Lung (tissue), 12 donors: ENCODE data around the gene MAB21L4. TPM values are rescaled to one million over a fixed set of nuclear protein-coding genes. Genes with fewer than 3 reads are reported as not detected.

Source experiments
- ATAC-seq: fragments of 200-7000 bp; cut with Tn5 transposase; one replicate; pipeline ENCODE4 v1.9.1; 2020; ENCODE audit warnings: moderate number of reproducible peaks; ENCODE audit not compliant: insufficient read depth, low FRiP score
- DNase-seq, 3 donors: peaks; one replicate each; pipeline ENCODE4 v3.0.0-alpha.2; 2013 to 2017
- H3K27ac ChIP-seq, 2 donors: one replicate each; pipeline ENCODE4 v1.5.1; 2013; ENCODE audit warnings: mild to moderate bottlenecking in 2 of 2, moderate library complexity in 2 of 2, control low read depth in 1 of 2, inconsistent platforms in 1 of 2, low read depth in 1 of 2, low read length in 1 of 2
- H3K27me3 ChIP-seq, 3 donors: one replicate each; pipeline ENCODE4 v1.5.1; 2013; ENCODE audit warnings: low read length in 2 of 3; ENCODE audit not compliant: control insufficient read depth in 3 of 3, insufficient read depth in 3 of 3
- H3K36me3 ChIP-seq, 4 donors: one replicate each; pipeline ENCODE4 v1.5.1; 2013; ENCODE audit warnings: low read length in 4 of 4, mild to moderate bottlenecking in 1 of 4, moderate library complexity in 1 of 4; ENCODE audit not compliant: control insufficient read depth in 4 of 4, insufficient read depth in 4 of 4
- H3K4me1 ChIP-seq, 5 donors: one replicate each; pipeline ENCODE4 v1.5.1; 2013; ENCODE audit warnings: low read length in 5 of 5, mild to moderate bottlenecking in 2 of 5, moderate library complexity in 1 of 5; ENCODE audit not compliant: control insufficient read depth in 5 of 5, insufficient read depth in 5 of 5
- H3K4me3 ChIP-seq: one replicate; pipeline ENCODE4 v1.5.1; 2013; ENCODE audit warnings: mild to moderate bottlenecking, control low read depth, moderate library complexity
- H3K9ac ChIP-seq, 2 donors: one replicate each; pipeline ENCODE4 v1.5.1; 2013; ENCODE audit warnings: low read length in 2 of 2, control low read depth in 1 of 2; ENCODE audit not compliant: insufficient read depth in 1 of 2
- H3K9me3 ChIP-seq, 4 donors: one replicate each; pipeline ENCODE4 v1.5.1; 2013; ENCODE audit warnings: low read length in 3 of 4, mild to moderate bottlenecking in 1 of 4, moderate library complexity in 1 of 4; ENCODE audit not compliant: control insufficient read depth in 4 of 4, insufficient read depth in 3 of 4
- WGBS, 2 donors: extraction: QIAGEN DNeasy Blood & Tissue Kit; methylation state at CpG; one replicate each; pipeline ENCODE4 v1.1.7; 2013; 5-methylcytosine and 5-hydroxymethylcytosine counted together
- polyA plus RNA-seq, 2 donors: library from polyadenylated mRNA; stranded (reverse); fragments of 200-250 nt; gene quantifications; one replicate each; pipeline ENCODE4 v1.2.1, GENCODE V29; 2013
- total RNA-seq, 2 donors: library from RNA; depleted of rRNA in 1 of 2; stranded (reverse); fragments of >200 nt in 1 of 2; gene quantifications; one replicate each; pipeline ENCODE4 v1.2.1, GENCODE V29; 2014 to 2021
- TF ChIP-seq, protein P1 (sequence below): IDR thresholded peaks from 2 replicates; pipeline ENCODE4 v1.5.1; 2012; ENCODE audit warnings: mild to moderate bottlenecking; ENCODE audit errors: control extremely low read depth, extremely low read depth
- donor health status: control.
- donor health status: control.
- donor health status: Bipolar disorder and iron deficiency.
- donor health status: healthy.
- donor health status: DM: yes; HTN: yes; CAD: no.

MAB21L4 gene
- total and polyA plus RNA-seq, 4 donors, result 2.9 to 21.1 (median 6.8) TPM

DNA sequence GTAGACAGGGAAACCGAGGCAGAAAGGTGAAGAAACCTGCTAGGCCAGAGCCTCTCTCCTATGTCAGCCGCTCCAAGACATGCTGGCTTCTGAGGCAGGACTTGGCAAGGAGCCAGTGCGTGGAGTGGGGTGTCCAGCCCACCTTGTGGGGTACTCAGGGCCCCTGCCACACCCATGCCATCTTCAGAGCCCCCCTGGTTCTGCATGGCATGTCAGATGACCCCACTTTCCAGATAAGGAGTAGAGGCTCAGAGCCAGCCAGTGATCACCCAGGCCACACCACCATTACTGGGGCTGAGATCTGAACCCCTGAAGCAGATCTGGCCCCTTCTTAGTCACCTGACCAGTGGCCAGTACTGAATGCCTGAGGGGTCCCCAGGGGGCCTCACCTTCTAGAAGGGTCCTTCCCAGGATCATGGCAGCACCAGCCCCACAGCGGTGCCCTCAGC is 24.9 kb upstream of the MAB21L4 start:
- WGBS, 2 donors, result 86 to 94% methylated on average over 4 of the region's 4 CpGs
- no peak overlapping the region for H3K27ac ChIP-seq

GRCh38 chr2:240919786-240920782 is 24.1 kb upstream of the MAB21L4 start:
- H3K4me1 ChIP-seq, result peaks cover 0 to 44% (median 9%) of the 10 kb centered on the region in 5 donors
- no peaks in the 10 kb centered on the region for H3K36me3 ChIP-seq
- TF ChIP-seq, protein P1, sequence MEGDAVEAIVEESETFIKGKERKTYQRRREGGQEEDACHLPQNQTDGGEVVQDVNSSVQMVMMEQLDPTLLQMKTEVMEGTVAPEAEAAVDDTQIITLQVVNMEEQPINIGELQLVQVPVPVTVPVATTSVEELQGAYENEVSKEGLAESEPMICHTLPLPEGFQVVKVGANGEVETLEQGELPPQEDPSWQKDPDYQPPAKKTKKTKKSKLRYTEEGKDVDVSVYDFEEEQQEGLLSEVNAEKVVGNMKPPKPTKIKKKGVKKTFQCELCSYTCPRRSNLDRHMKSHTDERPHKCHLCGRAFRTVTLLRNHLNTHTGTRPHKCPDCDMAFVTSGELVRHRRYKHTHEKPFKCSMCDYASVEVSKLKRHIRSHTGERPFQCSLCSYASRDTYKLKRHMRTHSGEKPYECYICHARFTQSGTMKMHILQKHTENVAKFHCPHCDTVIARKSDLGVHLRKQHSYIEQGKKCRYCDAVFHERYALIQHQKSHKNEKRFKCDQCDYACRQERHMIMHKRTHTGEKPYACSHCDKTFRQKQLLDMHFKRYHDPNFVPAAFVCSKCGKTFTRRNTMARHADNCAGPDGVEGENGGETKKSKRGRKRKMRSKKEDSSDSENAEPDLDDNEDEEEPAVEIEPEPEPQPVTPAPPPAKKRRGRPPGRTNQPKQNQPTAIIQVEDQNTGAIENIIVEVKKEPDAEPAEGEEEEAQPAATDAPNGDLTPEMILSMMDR, result no peak
- H3K27ac ChIP-seq, result no peak overlapping the region
- no peak for ATAC-seq
- H3K9me3 ChIP-seq, result no peaks in the 10 kb centered on the region
- peak in 1 of 3 donors; percentile 7 for DNase-seq
- no peak overlapping the region for H3K9ac ChIP-seq
- no peak overlapping the region for H3K4me3 ChIP-seq
- no peaks in the 10 kb centered on the region for H3K27me3 ChIP-seq
- 93 to 94% methylated on average over 31 of the region's 31 CpGs for WGBS, 2 donors

More for the DNA sequence above, 24.9 kb upstream of the MAB21L4 start:
- ATAC-seq, result no peak
- Histone ChIP-seq H3K27me3 (no peaks in the 10 kb centered on the region), H3K4me1 (peaks cover 0 to 37% (median 9%) of the 10 kb centered on the region in 5 donors), H3K9me3 (no peaks in the 10 kb centered on the region), H3K9ac (no peak overlapping the region), H3K36me3 (no peaks in the 10 kb centered on the region), H3K4me3 (no peak overlapping the region)
- TF ChIP-seq, protein P1, result no peak
- DNase-seq, result no peak

DNA sequence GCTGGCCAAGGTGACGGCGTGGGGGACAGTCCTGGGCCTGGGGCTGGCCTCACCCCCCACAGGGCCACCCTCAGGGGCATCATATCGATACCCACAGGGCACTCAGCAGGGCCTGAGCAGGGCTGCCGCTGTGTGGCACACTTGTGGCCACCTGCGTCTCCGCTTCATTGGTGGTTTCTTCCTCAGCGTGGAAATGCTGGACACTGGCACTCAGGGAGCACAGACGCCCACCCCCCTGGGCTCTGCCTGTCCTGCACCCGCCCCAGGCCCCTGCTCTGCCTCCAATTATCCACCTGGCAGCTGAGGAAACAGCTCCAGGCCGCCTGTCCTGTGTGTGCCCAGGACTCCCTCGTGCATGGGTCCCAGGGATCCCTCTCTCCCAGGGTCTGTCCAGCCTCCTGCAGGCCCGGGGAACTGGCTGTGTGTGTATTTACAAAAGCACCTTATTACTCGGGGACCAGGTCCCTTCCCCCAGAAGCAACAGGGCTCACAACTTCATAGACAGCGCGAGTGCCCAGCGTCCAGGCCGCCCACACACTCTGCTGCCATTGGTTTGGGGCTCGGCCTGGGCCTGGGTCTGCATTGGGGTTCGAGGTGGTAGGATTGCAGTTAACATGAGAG is 23.3 kb upstream of the MAB21L4 start:
- TF ChIP-seq, protein P1, result no peak
- Histone ChIP-seq H3K9me3 (no peaks in the 10 kb centered on the region), H3K36me3 (no peaks in the 10 kb centered on the region), H3K27ac (no peak overlapping the region), H3K4me3 (no peak overlapping the region), H3K27me3 (no peaks in the 10 kb centered on the region), H3K4me1 (peaks cover 0 to 52% (median 12%) of the 10 kb centered on the region in 5 donors), H3K9ac (no peak overlapping the region)
- ATAC-seq, result no peak
- no peak for DNase-seq
- 88 to 89% methylated on average over 19 of the region's 19 CpGs for WGBS, 2 donors
